ENCODE results near the gene NEUROD6.

GRCh38 chr7:31345421-31345820, 4.9 kb upstream of the NEUROD6 start:
- TF ChIP-seq CTCF (IDR thresholded peaks at IDR 0.05; ENCODE audit: low read length) (no peak), EZH2phosphoT487 (IDR thresholded peaks at IDR 0.05; ENCODE audit: low read length) (no peak), EZH2 (optimal IDR thresholded peaks at IDR 0.05; ENCODE audit: low read depth, low read length) (no peak)
